Activated CD4-positive, alpha-beta memory T cell treated with anti-CD3 and anti-CD28 coated beads for 36 hours (primary cell): Measurements from ENCODE around the gene ACMSD. TPM values are rescaled to one million over a fixed set of nuclear protein-coding genes. Genes with fewer than 3 reads are reported as not detected.

Source experiments
- CTCF ChIA-PET: fragments of 350-600 bp; sonication (Branson Sonifier 250); formaldehyde crosslinking; loops from one replicate; lab custom pipeline; 2021; ENCODE audit warnings: antibody characterized with exemption, inconsistent platforms; lab: Charles Lee
- POLR2A ChIA-PET: fragments of 350-600 bp; sonication (Branson Sonifier 250); formaldehyde crosslinking; loops from one replicate; lab custom pipeline; 2021; ENCODE audit warnings: antibody characterized with exemption; lab: Charles Lee
- DNase-seq: peaks from one replicate; pipeline ENCODE4 v3.0.0-alpha.2; 2020
- H3K27ac Mint-ChIP-seq: one replicate; pipeline ENCODE4 v1.8.0; 2021; ENCODE audit warnings: mixed read lengths
- H3K27me3 Mint-ChIP-seq: one replicate; pipeline ENCODE4 v1.8.0; 2021; ENCODE audit warnings: mixed read lengths
- H3K36me3 Mint-ChIP-seq: one replicate; pipeline ENCODE4 v1.8.0; 2021; ENCODE audit warnings: mixed read lengths
- H3K4me1 Mint-ChIP-seq: one replicate; pipeline ENCODE4 v1.8.0; 2021; ENCODE audit warnings: low read depth, mixed read lengths
- H3K4me3 Mint-ChIP-seq: one replicate; pipeline ENCODE4 v1.8.0; 2021; ENCODE audit warnings: mild to moderate bottlenecking, mixed read lengths
- H3K9me3 Mint-ChIP-seq: one replicate; pipeline ENCODE4 v1.8.0; 2021; ENCODE audit warnings: mixed read lengths
- intact Hi-C: fragments of 100-400 bp; cut with micrococcal nuclease; formaldehyde crosslinking; loops from one replicate; pipeline ENCODE4 v1.15.1; 2023
- total RNA-seq, 2 experiments: library from RNA; stranded (reverse); gene quantifications; one replicate each; pipeline ENCODE4 v1.2.3, GENCODE V29; 2021

ACMSD gene
- total RNA-seq, 2 experiments from 2014 or later: not detected

DNA sequence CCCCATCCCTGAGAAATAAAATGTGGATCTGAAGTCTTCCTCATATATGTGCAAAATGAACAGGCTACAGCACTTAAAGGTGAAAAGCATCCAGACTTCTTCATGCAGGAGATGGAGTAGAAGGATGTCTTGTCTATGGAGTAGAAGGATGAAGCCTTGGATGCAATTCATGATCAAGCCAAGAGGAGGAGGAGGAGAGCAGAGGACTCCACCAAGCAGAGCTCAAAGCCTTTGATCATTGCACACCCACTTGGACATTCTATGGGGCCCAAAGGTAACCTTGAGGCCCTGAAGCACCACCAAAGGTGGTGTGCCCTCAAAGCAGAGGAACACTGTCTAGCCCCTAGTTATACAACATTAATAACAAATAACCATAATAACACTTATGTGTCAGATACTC is 17.3 kb downstream of the ACMSD start:
- ChIA-PET POLR2A (no interaction called here), CTCF (no interaction called here)
- H3K36me3 Mint-ChIP-seq: no peaks in the 10 kb centered on the region
- no peaks in the 10 kb centered on the region for H3K9me3 Mint-ChIP-seq
- DNase-seq: no peak
- H3K27me3 Mint-ChIP-seq: no peaks in the 10 kb centered on the region
- H3K4me1 Mint-ChIP-seq: no peaks in the 10 kb centered on the region
- no peak overlapping the region for H3K27ac Mint-ChIP-seq
- no peak overlapping the region for H3K4me3 Mint-ChIP-seq
- intact Hi-C loops: no loop called here

- H3K27ac Mint-ChIP-seq: no peak overlapping the region
- H3K4me1 Mint-ChIP-seq: no peaks in the 10 kb centered on the region
- CTCF ChIA-PET: no interaction called here
- no peaks in the 10 kb centered on the region for H3K27me3 Mint-ChIP-seq
- intact Hi-C loops: no loop called here
- POLR2A ChIA-PET: no interaction called here
- H3K4me3 Mint-ChIP-seq: no peak overlapping the region
- H3K9me3 Mint-ChIP-seq: no peaks in the 10 kb centered on the region
- DNase-seq: no peak
- H3K36me3 Mint-ChIP-seq: no peaks in the 10 kb centered on the region
These were observed 19.8 kb downstream of the ACMSD start for GRCh38 chr2:134858245-134858644.

- no peaks in the 10 kb centered on the region for H3K4me1 Mint-ChIP-seq
- H3K27ac Mint-ChIP-seq: no peak overlapping the region
- POLR2A ChIA-PET: no interaction called here
- no peaks in the 10 kb centered on the region for H3K36me3 Mint-ChIP-seq
- H3K27me3 Mint-ChIP-seq: no peaks in the 10 kb centered on the region
- CTCF ChIA-PET: interaction anchor here (0.6 kb wide), 1 partner anchor 185 kb away, joined by 3 read pairs; no protein-coding TSS in a partner anchor
- H3K9me3 Mint-ChIP-seq: no peaks in the 10 kb centered on the region
- intact Hi-C loops: no loop called here
- H3K4me3 Mint-ChIP-seq: no peak overlapping the region
- DNase-seq: no peak
These were observed 22.8 kb downstream of the ACMSD start for GRCh38 chr2:134861173-134861572.

- Mint-ChIP-seq H3K36me3 (no peaks in the 10 kb centered on the region), H3K27ac (no peak overlapping the region), H3K27me3 (no peaks in the 10 kb centered on the region), H3K9me3 (no peaks in the 10 kb centered on the region), H3K4me3 (no peak overlapping the region), H3K4me1 (no peaks in the 10 kb centered on the region)
- intact Hi-C loops: no loop called here
- ChIA-PET CTCF (interaction anchor here (0.6 kb wide), 1 partner anchor 186 kb away, joined by 3 read pairs; no protein-coding TSS in a partner anchor), POLR2A (no interaction called here)
- DNase-seq: no peak
These were observed 23.7 kb downstream of the ACMSD start for GRCh38 chr2:134862069-134862468.

- ChIA-PET POLR2A (no interaction called here), CTCF (no interaction called here)
- Mint-ChIP-seq H3K4me1 (no peaks in the 10 kb centered on the region), H3K36me3 (no peaks in the 10 kb centered on the region), H3K4me3 (no peak overlapping the region), H3K9me3 (no peaks in the 10 kb centered on the region), H3K27me3 (no peaks in the 10 kb centered on the region), H3K27ac (no peak overlapping the region)
- DNase-seq: no peak
- intact Hi-C loops: no loop called here
These were observed 24.3 kb downstream of the ACMSD start for GRCh38 chr2:134862674-134863073.

- intact Hi-C loops: no loop called here
- H3K36me3 Mint-ChIP-seq: no peaks in the 10 kb centered on the region
These were observed 25.0 kb downstream of the ACMSD start for GRCh38 chr2:134863446-134863845.

GRCh38 chr2:134865067-134865787 is 26.8 kb downstream of the ACMSD start:
- intact Hi-C loops: no loop called here
- H3K27ac Mint-ChIP-seq: no peak overlapping the region
- no peaks in the 10 kb centered on the region for H3K36me3 Mint-ChIP-seq
- H3K4me1 Mint-ChIP-seq: no peaks in the 10 kb centered on the region
- H3K9me3 Mint-ChIP-seq: no peaks in the 10 kb centered on the region
- ChIA-PET POLR2A (no interaction called here), CTCF (no interaction called here)
- no peak overlapping the region for H3K4me3 Mint-ChIP-seq
- no peak for DNase-seq
- H3K27me3 Mint-ChIP-seq: no peaks in the 10 kb centered on the region

More at GRCh38 chr2:134863446-134863845, 25.0 kb downstream of the ACMSD start:
- Mint-ChIP-seq H3K27ac (no peak overlapping the region), H3K4me1 (no peaks in the 10 kb centered on the region), H3K27me3 (no peaks in the 10 kb centered on the region), H3K9me3 (no peaks in the 10 kb centered on the region), H3K4me3 (no peak overlapping the region)
- ChIA-PET POLR2A (no interaction called here), CTCF (no interaction called here)
- DNase-seq: no peak

GRCh38 chr2:134866498-134867099 is 28.2 kb downstream of the ACMSD start:
- no peaks in the 10 kb centered on the region for H3K9me3 Mint-ChIP-seq
- no peaks in the 10 kb centered on the region for H3K4me1 Mint-ChIP-seq
- no peaks in the 10 kb centered on the region for H3K36me3 Mint-ChIP-seq
- H3K27ac Mint-ChIP-seq: no peak overlapping the region
- CTCF ChIA-PET: no interaction called here
- no peak for DNase-seq
- no peak overlapping the region for H3K4me3 Mint-ChIP-seq
- intact Hi-C loops: no loop called here
- POLR2A ChIA-PET: no interaction called here
- no peaks in the 10 kb centered on the region for H3K27me3 Mint-ChIP-seq

DNA sequence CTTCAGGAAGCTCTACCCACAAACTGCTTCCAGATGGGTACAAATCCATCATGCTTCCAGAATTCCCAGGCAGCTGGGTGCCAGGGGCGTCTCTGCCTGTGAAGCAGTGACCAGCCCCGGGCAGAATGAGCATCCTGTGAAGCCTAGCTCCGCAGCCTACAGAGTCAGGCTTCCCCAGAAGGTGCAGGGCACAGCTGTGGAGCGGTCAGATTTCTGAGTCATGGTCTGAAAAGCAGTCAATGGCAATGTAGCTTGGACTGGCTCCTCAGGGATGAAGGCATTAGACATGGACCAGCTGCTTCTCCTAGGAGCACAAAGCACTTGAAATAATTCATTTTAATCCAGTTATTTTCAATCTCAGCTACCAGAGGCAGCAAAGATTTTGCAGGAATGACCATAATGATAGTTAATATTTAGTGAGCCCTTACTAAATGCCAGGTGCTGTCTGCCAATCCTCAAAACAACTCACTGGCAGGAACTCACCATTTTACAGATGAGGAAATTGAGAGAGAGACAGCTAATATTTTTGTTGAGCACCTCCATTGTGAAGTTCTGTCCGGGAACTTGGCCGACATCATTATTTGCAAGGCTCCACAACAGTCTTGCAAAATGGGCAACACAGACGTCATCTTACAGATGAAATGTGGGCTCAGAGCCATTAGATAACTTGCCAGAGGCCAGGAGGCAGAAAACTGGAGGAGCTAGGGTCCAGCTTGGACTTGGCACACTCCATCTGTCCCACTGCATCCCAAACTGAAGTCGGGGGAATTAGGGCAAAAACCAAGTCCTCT is 31.7 kb downstream of the ACMSD start:
- CTCF ChIA-PET: no interaction called here
- no peak overlapping the region for H3K27ac Mint-ChIP-seq

GRCh38 chr2:134873152-134873551 is 34.7 kb downstream of the ACMSD start:
- intact Hi-C loops: no loop called here

More for the DNA sequence above, 31.7 kb downstream of the ACMSD start:
- no peak for DNase-seq
- POLR2A ChIA-PET: no interaction called here
- no peaks in the 10 kb centered on the region for H3K4me1 Mint-ChIP-seq
- no peaks in the 10 kb centered on the region for H3K27me3 Mint-ChIP-seq
- no peak overlapping the region for H3K4me3 Mint-ChIP-seq
- no peaks in the 10 kb centered on the region for H3K9me3 Mint-ChIP-seq
- H3K36me3 Mint-ChIP-seq: no peaks in the 10 kb centered on the region
- intact Hi-C loops: no loop called here

GRCh38 chr2:134875309-134875708 is 36.9 kb downstream of the ACMSD start:
- H3K27ac Mint-ChIP-seq: no peak overlapping the region
- ChIA-PET CTCF (interaction anchor here (1.6 kb wide), 1 partner anchor 424 kb away, joined by 4 read pairs; no protein-coding TSS in a partner anchor), POLR2A (no interaction called here)
- H3K4me1 Mint-ChIP-seq: no peaks in the 10 kb centered on the region
- H3K4me3 Mint-ChIP-seq: no peak overlapping the region
- no peaks in the 10 kb centered on the region for H3K27me3 Mint-ChIP-seq
- intact Hi-C loops: no loop called here
- DNase-seq: no peak
- H3K9me3 Mint-ChIP-seq: peaks cover 17% of the 10 kb centered on the region
- H3K36me3 Mint-ChIP-seq: no peaks in the 10 kb centered on the region

More at GRCh38 chr2:134873152-134873551, 34.7 kb downstream of the ACMSD start:
- ChIA-PET POLR2A (no interaction called here), CTCF (no interaction called here)
- Mint-ChIP-seq H3K27ac (no peak overlapping the region), H3K36me3 (no peaks in the 10 kb centered on the region), H3K4me1 (no peaks in the 10 kb centered on the region), H3K9me3 (peaks cover 8% of the 10 kb centered on the region), H3K27me3 (no peaks in the 10 kb centered on the region), H3K4me3 (no peak overlapping the region)
- DNase-seq: no peak

- ChIA-PET POLR2A (no interaction called here), CTCF (no interaction called here)
- intact Hi-C loops: no loop called here
- H3K27me3 Mint-ChIP-seq: no peaks in the 10 kb centered on the region
- peaks cover 12% of the 10 kb centered on the region for H3K9me3 Mint-ChIP-seq
- H3K4me1 Mint-ChIP-seq: no peaks in the 10 kb centered on the region
- no peak overlapping the region for H3K4me3 Mint-ChIP-seq
- H3K27ac Mint-ChIP-seq: no peak overlapping the region
- peaks cover 3% of the 10 kb centered on the region for H3K36me3 Mint-ChIP-seq
- no peak for DNase-seq
These were observed 44.4 kb downstream of the ACMSD start for GRCh38 chr2:134882773-134883172.
